Measurements from ENCODE around the gene TDO2. TPM values are rescaled to one million over a fixed set of nuclear protein-coding genes. Genes with fewer than 3 reads are reported as not detected.
A peak's percentile ranks its signal among the peaks of the same experiment; 100 is the strongest.

Gene TDO2
- total and polyA plus RNA-seq, 4 donors, result 0.41 to 5.9 (median 0.42) TPM; not detected in 1

DNA sequence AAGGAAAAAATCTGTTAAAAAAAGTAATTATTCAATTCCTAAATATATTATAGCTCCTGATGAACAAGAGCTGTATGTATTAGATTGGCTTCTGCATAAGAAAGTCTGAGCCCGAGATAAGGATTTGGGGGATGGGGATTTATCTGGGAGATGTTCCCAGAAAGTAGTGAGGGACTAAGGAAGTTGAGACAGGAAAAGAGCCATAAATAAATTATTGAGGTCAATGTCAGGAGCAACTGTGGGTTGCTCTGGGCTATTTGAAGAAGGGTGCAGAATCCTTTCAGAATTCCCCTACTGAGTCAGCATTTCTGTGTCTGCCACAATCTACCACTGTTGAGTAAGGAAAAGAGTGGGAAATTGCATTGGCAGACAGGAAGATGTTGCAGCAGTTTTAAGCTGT, 3.1 kb upstream of the TDO2 start:
- DNase-seq, result no peak
- H3K27me3 ChIP-seq (ENCODE audit: control insufficient read depth in 1 of 2, insufficient read depth in 2 of 2, low read length in 1 of 2), result no peaks in the 10 kb centered on the region
- intact Hi-C loops (cut with DNase I), result no loop called here
- no peak for ATAC-seq (ENCODE audit: low FRiP score)
- 32 to 39% methylated on average over 1 of the region's 1 CpG for WGBS, 2 donors
- no peaks in the 10 kb centered on the region for H3K36me3 ChIP-seq (ENCODE audit: control insufficient read depth in 1 of 2, insufficient read depth in 2 of 2, low read length in 1 of 2)
- H3K4me3 ChIP-seq (ENCODE audit: low read length in 2 of 2), result no peak overlapping the region
- H3K27ac ChIP-seq (ENCODE audit: low read depth in 1 of 2, low read length in 2 of 2), result no peak overlapping the region
- H3K4me1 ChIP-seq (ENCODE audit: control insufficient read depth in 1 of 2, insufficient read depth in 2 of 2, low read length in 2 of 2), result no peaks in the 10 kb centered on the region
- no peaks in the 10 kb centered on the region for H3K9me3 ChIP-seq (ENCODE audit: control insufficient read depth, low read length)

DNA sequence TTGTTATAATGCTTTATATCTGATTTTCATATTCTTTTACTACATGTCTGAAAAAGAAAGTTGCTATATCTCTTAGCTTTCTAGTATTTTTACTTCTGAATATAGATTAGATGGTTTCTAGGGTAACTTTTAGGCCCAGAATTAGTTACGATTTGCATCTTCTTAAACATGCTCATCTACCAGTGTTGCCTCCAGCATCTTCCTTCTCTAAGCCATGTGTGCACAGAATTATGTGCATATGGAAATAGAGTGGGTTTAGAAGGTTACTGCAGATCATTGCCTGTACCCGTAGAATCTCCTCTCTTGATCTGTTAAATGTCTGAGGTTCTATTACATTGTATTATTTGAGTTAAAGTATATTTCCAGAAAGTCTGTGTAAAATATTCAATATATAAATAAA, 2.5 kb upstream of the TDO2 start:
- Histone ChIP-seq H3K4me1 (ENCODE audit: control insufficient read depth in 1 of 2, insufficient read depth in 2 of 2, low read length in 2 of 2) (no peaks in the 10 kb centered on the region), H3K9me3 (ENCODE audit: control insufficient read depth, low read length) (no peaks in the 10 kb centered on the region), H3K4me3 (ENCODE audit: low read length in 2 of 2) (no peak overlapping the region), H3K36me3 (ENCODE audit: control insufficient read depth in 1 of 2, insufficient read depth in 2 of 2, low read length in 1 of 2) (no peaks in the 10 kb centered on the region), H3K27me3 (ENCODE audit: control insufficient read depth in 1 of 2, insufficient read depth in 2 of 2, low read length in 1 of 2) (no peaks in the 10 kb centered on the region), H3K27ac (ENCODE audit: low read depth in 1 of 2, low read length in 2 of 2) (no peak overlapping the region)
- DNase-seq, result no peak
- intact Hi-C loops (cut with DNase I), result no loop called here
- WGBS, 2 donors, result 95 to 98% methylated on average over 2 of the region's 2 CpGs
- ATAC-seq (ENCODE audit: low FRiP score), result no peak

DNA sequence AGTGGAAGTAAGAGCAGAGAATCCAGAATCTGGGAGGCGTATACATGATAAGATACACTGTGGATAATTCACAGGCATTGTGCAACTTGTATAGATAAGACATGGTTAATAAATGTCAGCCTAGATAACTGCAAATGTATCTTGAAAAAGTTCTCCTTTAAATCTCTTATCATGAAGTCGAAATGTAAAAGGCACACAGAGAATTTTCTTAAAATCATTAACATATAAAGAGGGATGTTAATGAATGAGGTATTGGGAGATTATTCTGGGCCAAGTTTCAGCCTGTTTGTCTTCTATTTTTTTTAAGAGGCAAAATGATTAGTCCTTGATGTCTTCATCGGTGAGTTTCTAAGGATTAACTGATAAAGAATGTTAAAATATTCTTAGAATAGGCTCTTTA, 835 bp downstream of the TDO2 start:
- no peaks in the 10 kb centered on the region for H3K27me3 ChIP-seq (ENCODE audit: control insufficient read depth in 1 of 2, insufficient read depth in 2 of 2, low read length in 1 of 2)
- no peaks in the 10 kb centered on the region for H3K36me3 ChIP-seq (ENCODE audit: control insufficient read depth in 1 of 2, insufficient read depth in 2 of 2, low read length in 1 of 2)
- H3K4me1 ChIP-seq (ENCODE audit: control insufficient read depth in 1 of 2, insufficient read depth in 2 of 2, low read length in 2 of 2), result no peaks in the 10 kb centered on the region
- no peaks in the 10 kb centered on the region for H3K9me3 ChIP-seq (ENCODE audit: control insufficient read depth, low read length)
- no peak for DNase-seq
- WGBS, 2 donors, result 50 to 54% methylated on average over 3 of the region's 3 CpGs
- H3K27ac ChIP-seq (ENCODE audit: low read depth in 1 of 2, low read length in 2 of 2), result no peak overlapping the region
- no peak overlapping the region for H3K4me3 ChIP-seq (ENCODE audit: low read length in 2 of 2)
- intact Hi-C loops (cut with DNase I), result no loop called here
- no peak for ATAC-seq (ENCODE audit: low FRiP score)

DNA sequence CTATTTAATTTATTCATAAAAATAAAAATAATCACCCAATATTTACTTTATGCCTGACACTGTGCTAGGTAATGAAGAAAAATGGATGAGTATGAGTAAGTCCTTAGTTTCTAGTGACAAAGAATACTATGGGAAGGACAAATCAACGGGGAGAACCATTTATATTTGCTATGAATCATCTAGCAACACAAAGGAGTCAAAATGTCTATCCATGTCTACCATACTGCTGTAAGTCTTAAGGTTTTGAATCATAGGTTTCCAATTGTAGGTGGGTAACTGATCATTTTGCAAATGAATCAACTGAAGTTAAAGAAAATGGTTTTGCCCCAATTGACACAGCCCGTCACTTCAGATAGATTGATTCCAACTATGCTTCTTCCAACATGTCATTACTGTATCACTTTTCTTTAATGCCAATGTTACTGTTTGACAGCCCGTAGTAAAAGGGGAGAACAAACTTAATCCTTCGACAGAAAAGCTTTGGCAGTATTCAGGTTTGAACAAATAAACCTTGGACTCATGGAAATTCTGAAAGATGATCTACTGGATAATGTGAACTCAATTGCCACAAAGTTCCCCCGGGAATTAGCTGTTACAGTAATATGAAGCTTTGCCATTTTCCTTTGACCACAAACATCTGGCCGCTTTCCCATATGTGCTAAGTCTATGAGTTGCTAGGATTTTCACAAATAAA, 3.2 kb downstream of the TDO2 start:
- Histone ChIP-seq H3K27me3 (ENCODE audit: control insufficient read depth in 1 of 2, insufficient read depth in 2 of 2, low read length in 1 of 2) (no peaks in the 10 kb centered on the region), H3K36me3 (ENCODE audit: control insufficient read depth in 1 of 2, insufficient read depth in 2 of 2, low read length in 1 of 2) (no peaks in the 10 kb centered on the region), H3K4me3 (ENCODE audit: low read length in 2 of 2) (no peak overlapping the region), H3K9me3 (ENCODE audit: control insufficient read depth, low read length) (no peaks in the 10 kb centered on the region), H3K4me1 (ENCODE audit: control insufficient read depth in 1 of 2, insufficient read depth in 2 of 2, low read length in 2 of 2) (no peaks in the 10 kb centered on the region), H3K27ac (ENCODE audit: low read depth in 1 of 2, low read length in 2 of 2) (no peak overlapping the region)
- no peak for ATAC-seq (ENCODE audit: low FRiP score)
- peak in 1 of 2 donors; percentile 46 for DNase-seq
- intact Hi-C loops (cut with DNase I), result no loop called here
- WGBS, 2 donors, result 54 to 56% methylated on average over 6 of the region's 6 CpGs

DNA sequence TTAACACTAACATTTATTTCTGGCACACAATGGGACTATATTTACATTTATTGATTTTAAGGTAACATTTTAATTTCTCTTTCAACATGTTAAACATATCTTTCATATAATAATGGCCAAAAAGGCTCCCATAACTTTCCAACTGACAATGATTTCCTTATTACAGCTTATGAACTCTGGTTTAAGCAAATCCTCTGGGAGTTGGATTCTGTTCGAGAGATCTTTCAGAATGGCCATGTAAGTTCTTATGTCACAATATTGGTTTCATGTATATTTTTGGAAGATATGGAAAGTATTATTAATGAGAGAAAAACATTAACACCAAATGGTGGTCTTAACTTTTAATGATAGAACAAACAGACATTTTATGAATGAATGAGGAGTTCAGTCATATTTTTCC, 4.1 kb downstream of the TDO2 start:
- intact Hi-C loops (cut with DNase I), result no loop called here
- no peaks in the 10 kb centered on the region for H3K27me3 ChIP-seq (ENCODE audit: control insufficient read depth in 1 of 2, insufficient read depth in 2 of 2, low read length in 1 of 2)
- ATAC-seq (ENCODE audit: low FRiP score), result no peak
- no peak overlapping the region for H3K4me3 ChIP-seq (ENCODE audit: low read length in 2 of 2)
- H3K4me1 ChIP-seq (ENCODE audit: control insufficient read depth in 1 of 2, insufficient read depth in 2 of 2, low read length in 2 of 2), result no peaks in the 10 kb centered on the region
- no peaks in the 10 kb centered on the region for H3K36me3 ChIP-seq (ENCODE audit: control insufficient read depth in 1 of 2, insufficient read depth in 2 of 2, low read length in 1 of 2)
- DNase-seq, result no peak
- no peaks in the 10 kb centered on the region for H3K9me3 ChIP-seq (ENCODE audit: control insufficient read depth, low read length)
- WGBS, 2 donors, result 74 to 92% methylated on average over 1 of the region's 1 CpG
- H3K27ac ChIP-seq (ENCODE audit: low read depth in 1 of 2, low read length in 2 of 2), result no peak overlapping the region

DNA sequence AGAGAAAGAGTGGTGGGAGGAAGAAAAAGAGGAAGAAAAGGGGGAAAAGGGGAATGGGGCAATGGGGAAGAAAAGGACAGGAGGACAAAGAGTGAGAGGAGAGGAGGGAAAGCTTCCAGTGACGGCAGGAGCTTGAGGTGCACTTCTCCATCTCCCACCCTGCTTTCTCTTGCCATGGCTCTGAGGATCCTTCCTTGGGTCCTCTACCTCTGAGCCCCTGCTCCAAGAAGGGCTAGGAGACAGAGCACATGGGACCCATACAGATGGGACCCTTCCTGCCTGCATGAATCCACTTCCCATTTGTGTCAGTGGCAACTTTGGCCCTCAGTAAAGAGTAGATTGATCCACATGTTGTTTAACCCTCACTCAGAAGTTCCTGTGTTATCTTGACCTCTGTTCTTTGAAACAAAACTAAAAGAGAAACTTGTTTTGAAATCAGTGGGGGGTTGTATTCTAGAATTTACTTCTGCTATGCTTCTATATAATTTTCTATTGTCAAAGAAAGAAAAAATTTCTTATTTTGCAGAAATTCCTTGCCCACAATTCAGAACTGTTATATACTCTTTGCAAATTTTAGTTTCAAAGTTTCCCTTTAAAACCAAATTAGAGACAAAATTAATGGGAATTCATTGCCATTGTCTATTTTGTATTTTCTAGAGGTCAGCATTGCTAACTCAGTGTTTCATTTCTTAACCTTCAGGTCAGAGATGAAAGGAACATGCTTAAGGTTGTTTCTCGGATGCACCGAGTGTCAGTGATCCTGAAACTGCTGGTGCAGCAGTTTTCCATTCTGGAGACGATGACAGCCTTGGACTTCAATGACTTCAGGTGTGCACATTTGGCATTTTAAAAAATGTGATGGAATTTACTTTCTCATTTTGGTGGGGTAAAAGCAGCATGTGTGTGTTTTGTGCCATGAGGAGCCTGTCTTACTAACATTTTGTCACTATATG, 5.0 kb downstream of the TDO2 start:
- H3K4me1 ChIP-seq (ENCODE audit: control insufficient read depth in 1 of 2, insufficient read depth in 2 of 2, low read length in 2 of 2), result no peaks in the 10 kb centered on the region
- no peak overlapping the region for H3K4me3 ChIP-seq (ENCODE audit: low read length in 2 of 2)
- H3K27me3 ChIP-seq (ENCODE audit: control insufficient read depth in 1 of 2, insufficient read depth in 2 of 2, low read length in 1 of 2), result no peaks in the 10 kb centered on the region
- intact Hi-C loops (cut with DNase I), result no loop called here
- H3K27ac ChIP-seq (ENCODE audit: low read depth in 1 of 2, low read length in 2 of 2), result no peak overlapping the region
- no peaks in the 10 kb centered on the region for H3K9me3 ChIP-seq (ENCODE audit: control insufficient read depth, low read length)
- no peak for ATAC-seq (ENCODE audit: low FRiP score)
- H3K36me3 ChIP-seq (ENCODE audit: control insufficient read depth in 1 of 2, insufficient read depth in 2 of 2, low read length in 1 of 2), result no peaks in the 10 kb centered on the region
- 89 to 91% methylated on average over 4 of the region's 4 CpGs for WGBS, 2 donors
- no peak for DNase-seq

DNA sequence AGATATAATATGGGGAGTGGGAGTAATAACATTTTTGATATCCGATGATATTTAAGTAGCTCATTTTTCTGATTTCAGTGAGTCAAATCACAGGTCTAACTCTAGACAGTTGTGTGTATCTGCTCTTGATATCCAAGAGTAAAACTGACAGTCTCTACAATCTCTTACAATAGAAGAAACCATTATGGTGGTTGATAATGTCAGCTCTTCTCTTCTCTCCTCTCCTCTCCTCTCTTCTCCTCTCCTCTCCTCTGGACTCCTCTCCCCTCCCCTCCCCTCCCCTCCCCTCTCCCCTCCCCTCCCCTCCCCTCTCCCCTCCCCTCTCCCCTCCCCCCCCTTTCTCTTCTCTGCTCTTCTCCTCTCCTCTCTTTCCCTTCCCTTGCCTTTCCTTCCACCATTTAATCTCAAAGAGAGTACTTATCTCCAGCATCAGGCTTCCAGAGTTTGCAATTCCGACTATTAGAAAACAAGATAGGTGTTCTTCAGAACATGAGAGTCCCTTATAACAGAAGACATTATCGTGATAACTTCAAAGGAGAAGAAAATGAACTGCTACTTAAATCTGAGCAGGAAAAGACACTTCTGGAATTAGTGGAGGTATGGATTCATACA, 6.2 kb downstream of the TDO2 start:
- Histone ChIP-seq H3K4me3 (ENCODE audit: low read length in 2 of 2) (no peak overlapping the region), H3K27me3 (ENCODE audit: control insufficient read depth in 1 of 2, insufficient read depth in 2 of 2, low read length in 1 of 2) (no peaks in the 10 kb centered on the region), H3K9me3 (ENCODE audit: control insufficient read depth, low read length) (no peaks in the 10 kb centered on the region), H3K27ac (ENCODE audit: low read depth in 1 of 2, low read length in 2 of 2) (no peak overlapping the region), H3K4me1 (ENCODE audit: control insufficient read depth in 1 of 2, insufficient read depth in 2 of 2, low read length in 2 of 2) (no peaks in the 10 kb centered on the region), H3K36me3 (ENCODE audit: control insufficient read depth in 1 of 2, insufficient read depth in 2 of 2, low read length in 1 of 2) (no peaks in the 10 kb centered on the region)
- DNase-seq, result no peak
- intact Hi-C loops (cut with DNase I), result no loop called here
- 92 to 99% methylated on average over 3 of the region's 3 CpGs for WGBS, 2 donors
- ATAC-seq (ENCODE audit: low FRiP score), result no peak

DNA sequence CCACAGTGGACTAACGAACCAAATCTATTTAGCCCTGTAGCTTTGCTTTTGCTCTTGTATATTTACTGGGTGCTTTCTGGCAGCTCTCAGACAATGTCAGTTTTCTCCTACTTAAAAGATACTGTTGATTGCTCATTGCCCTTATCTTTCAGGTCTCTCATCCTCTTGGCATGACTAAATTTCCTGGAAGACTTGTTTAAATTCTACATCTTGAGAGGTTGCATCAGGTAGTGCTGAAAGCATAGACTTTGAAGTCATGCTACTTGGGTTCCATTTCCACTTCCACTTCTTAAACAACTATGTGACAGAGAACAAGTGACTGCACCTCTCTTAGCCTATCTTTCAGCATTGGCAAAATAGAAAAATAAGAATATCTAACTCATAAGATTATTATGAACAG, 8.4 kb downstream of the TDO2 start:
- Histone ChIP-seq H3K27me3 (ENCODE audit: control insufficient read depth in 1 of 2, insufficient read depth in 2 of 2, low read length in 1 of 2) (no peaks in the 10 kb centered on the region), H3K4me1 (ENCODE audit: control insufficient read depth in 1 of 2, insufficient read depth in 2 of 2, low read length in 2 of 2) (no peaks in the 10 kb centered on the region), H3K36me3 (ENCODE audit: control insufficient read depth in 1 of 2, insufficient read depth in 2 of 2, low read length in 1 of 2) (no peaks in the 10 kb centered on the region), H3K9me3 (ENCODE audit: control insufficient read depth, low read length) (no peaks in the 10 kb centered on the region), H3K27ac (ENCODE audit: low read depth in 1 of 2, low read length in 2 of 2) (no peak overlapping the region), H3K4me3 (ENCODE audit: low read length in 2 of 2) (no peak overlapping the region)
- ATAC-seq (ENCODE audit: low FRiP score) (no peak), DNase-seq (no peak)
- intact Hi-C loops (cut with DNase I), result no loop called here
- 93 to 95% methylated on average over 1 of the region's 1 CpG for whole genome bisulfite sequencing, 2 donors

All from aorta (tissue), 5 donors.